Measurements from ENCODE around the gene MBP. TPM values are rescaled to one million over a fixed set of nuclear protein-coding genes. Genes with fewer than 3 reads are reported as not detected.

The MBP gene
- total and polyA plus RNA-seq, 4 donors, result 619 to 2,945 (median 1,632) TPM

- DNase-seq (ENCODE audit: low read depth in 4 of 6, low spot score in 6 of 6), result no peak
- Histone ChIP-seq H3K27me3 (ENCODE audit: control insufficient read depth, insufficient read depth, low read length) (no peaks in the 10 kb centered on the region), H3K27ac (ENCODE audit: low read depth, low read length) (no peak overlapping the region), H3K4me3 (ENCODE audit: low read depth, low read length) (no peak overlapping the region), H3K9me3 (ENCODE audit: control insufficient read depth, insufficient read depth, low read length) (no peaks in the 10 kb centered on the region), H3K4me1 (ENCODE audit: control insufficient read depth, insufficient read depth, low read length) (peaks cover 29% of the 10 kb centered on the region), H3K36me3 (ENCODE audit: control insufficient read depth, insufficient read depth, low read length) (no peaks in the 10 kb centered on the region)
- WGBS (ENCODE audit: insufficient coverage), result 98% methylated on average over 4 of the region's 11 CpGs
Observed at GRCh38 chr18:77166523-77166922, 33.9 kb upstream of the MBP start.

GRCh38 chr18:77165503-77166188, 33.1 kb upstream of the MBP start:
- Histone ChIP-seq H3K27me3 (ENCODE audit: control insufficient read depth, insufficient read depth, low read length) (no peaks in the 10 kb centered on the region), H3K4me3 (ENCODE audit: low read depth, low read length) (no peak overlapping the region), H3K4me1 (ENCODE audit: control insufficient read depth, insufficient read depth, low read length) (peaks cover 29% of the 10 kb centered on the region), H3K27ac (ENCODE audit: low read depth, low read length) (no peak overlapping the region), H3K36me3 (ENCODE audit: control insufficient read depth, insufficient read depth, low read length) (no peaks in the 10 kb centered on the region), H3K9me3 (ENCODE audit: control insufficient read depth, insufficient read depth, low read length) (no peaks in the 10 kb centered on the region)
- WGBS (ENCODE audit: insufficient coverage), result 75% methylated on average over 16 of the region's 19 CpGs
- DNase-seq (ENCODE audit: low read depth in 4 of 6, low spot score in 6 of 6), result peak in 1 of 6 donors; percentile 10

DNA sequence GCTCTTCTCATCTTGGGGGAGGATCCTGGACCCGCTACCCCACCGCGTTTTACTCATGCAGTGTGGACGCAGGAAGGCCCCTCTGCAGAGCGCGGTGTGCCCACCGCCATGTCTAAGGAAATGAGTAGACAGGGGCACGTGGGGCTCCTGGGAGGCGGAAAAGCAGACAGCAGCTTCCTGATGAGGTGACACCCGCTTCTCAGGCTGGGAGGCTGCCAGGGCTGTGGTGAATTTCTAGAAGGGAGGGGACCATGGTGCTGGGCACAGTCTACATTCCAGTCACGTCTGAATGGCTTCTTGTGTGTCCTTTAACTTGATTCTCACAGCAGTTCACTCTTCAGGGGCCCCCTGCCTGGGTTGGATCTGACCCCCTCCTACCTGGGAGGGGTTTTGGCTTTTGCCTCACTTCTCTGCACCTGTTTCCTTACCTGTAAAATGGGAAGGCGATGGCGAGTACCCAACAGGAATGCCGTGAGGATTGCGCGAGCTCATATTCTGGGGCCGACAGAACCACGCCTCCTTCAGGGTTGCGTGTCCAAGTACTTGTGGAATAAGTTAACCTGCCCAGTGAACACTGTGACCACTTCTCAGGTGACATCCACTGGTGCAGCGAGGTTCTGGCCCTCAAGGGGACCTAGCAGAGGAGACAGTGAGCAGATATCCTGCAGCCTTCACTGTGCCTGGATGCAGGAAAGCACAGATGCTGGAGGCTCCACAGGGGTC, 32.3 kb upstream of the MBP start:
- no peak overlapping the region for H3K27ac ChIP-seq (ENCODE audit: low read depth, low read length)
- H3K4me1 ChIP-seq (ENCODE audit: control insufficient read depth, insufficient read depth, low read length), result peaks cover 29% of the 10 kb centered on the region
- no peak overlapping the region for H3K4me3 ChIP-seq (ENCODE audit: low read depth, low read length)
- no peak for DNase-seq (ENCODE audit: low read depth in 4 of 6, low spot score in 6 of 6)
- no peaks in the 10 kb centered on the region for H3K9me3 ChIP-seq (ENCODE audit: control insufficient read depth, insufficient read depth, low read length)
- H3K36me3 ChIP-seq (ENCODE audit: control insufficient read depth, insufficient read depth, low read length), result no peaks in the 10 kb centered on the region
- 92% methylated on average over 19 of the region's 20 CpGs for WGBS (ENCODE audit: insufficient coverage)
- no peaks in the 10 kb centered on the region for H3K27me3 ChIP-seq (ENCODE audit: control insufficient read depth, insufficient read depth, low read length)

DNA sequence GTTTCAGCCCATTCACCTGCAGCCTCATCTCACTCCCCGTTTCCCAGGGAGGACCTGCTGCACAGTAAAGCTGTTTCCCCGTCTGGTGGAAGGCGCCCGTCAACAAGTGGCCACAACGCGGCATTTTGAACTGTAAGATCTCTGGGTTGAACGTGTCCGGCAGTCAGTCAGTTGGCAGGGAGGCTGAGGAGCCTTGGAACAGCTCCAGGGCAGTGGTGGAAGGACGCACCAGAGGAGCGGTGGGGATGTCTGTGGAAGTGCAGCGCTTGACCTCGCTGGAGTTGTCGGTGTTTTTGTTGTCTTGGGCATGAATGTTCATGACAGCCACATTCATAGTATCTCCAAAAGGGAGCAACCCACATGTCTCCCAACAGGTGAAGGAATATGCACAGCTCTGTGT, 31.4 kb upstream of the MBP start:
- DNase-seq (ENCODE audit: low read depth in 4 of 6, low spot score in 6 of 6), result no peak
- Histone ChIP-seq H3K9me3 (ENCODE audit: control insufficient read depth, insufficient read depth, low read length) (no peaks in the 10 kb centered on the region), H3K4me1 (ENCODE audit: control insufficient read depth, insufficient read depth, low read length) (peaks cover 23% of the 10 kb centered on the region), H3K27ac (ENCODE audit: low read depth, low read length) (no peak overlapping the region), H3K27me3 (ENCODE audit: control insufficient read depth, insufficient read depth, low read length) (no peaks in the 10 kb centered on the region), H3K36me3 (ENCODE audit: control insufficient read depth, insufficient read depth, low read length) (no peaks in the 10 kb centered on the region), H3K4me3 (ENCODE audit: low read depth, low read length) (no peak overlapping the region)
- WGBS (ENCODE audit: insufficient coverage), result 79% methylated on average over 8 of the region's 13 CpGs

DNA sequence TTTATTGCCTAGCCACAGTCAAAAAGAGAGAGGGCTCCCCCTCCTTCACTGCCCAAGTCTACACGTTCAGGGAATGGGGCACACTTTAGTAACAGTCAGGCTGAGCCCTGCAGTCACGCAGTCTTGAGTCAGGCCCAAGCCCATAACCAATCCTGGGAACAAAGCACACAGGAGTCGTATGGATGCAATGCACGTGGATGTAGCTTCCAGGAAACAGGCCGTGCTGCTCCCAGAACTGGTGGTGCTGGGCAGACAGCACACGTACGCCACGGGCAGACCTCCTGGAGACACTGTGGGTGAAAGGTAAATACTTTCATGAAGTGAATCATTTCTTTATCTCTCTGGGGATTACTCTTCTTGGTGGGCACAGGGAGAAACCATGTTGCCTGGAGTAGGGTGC, 30.0 kb upstream of the MBP start:
- Histone ChIP-seq H3K4me3 (ENCODE audit: low read depth, low read length) (no peak overlapping the region), H3K36me3 (ENCODE audit: control insufficient read depth, insufficient read depth, low read length) (no peaks in the 10 kb centered on the region), H3K4me1 (ENCODE audit: control insufficient read depth, insufficient read depth, low read length) (peaks cover 15% of the 10 kb centered on the region), H3K9me3 (ENCODE audit: control insufficient read depth, insufficient read depth, low read length) (no peaks in the 10 kb centered on the region), H3K27me3 (ENCODE audit: control insufficient read depth, insufficient read depth, low read length) (no peaks in the 10 kb centered on the region), H3K27ac (ENCODE audit: low read depth, low read length) (no peak overlapping the region)
- DNase-seq (ENCODE audit: low read depth in 4 of 6, low spot score in 6 of 6), result no peak
- 66% methylated on average over 8 of the region's 8 CpGs for WGBS (ENCODE audit: insufficient coverage)

- Histone ChIP-seq H3K9me3 (ENCODE audit: control insufficient read depth, insufficient read depth, low read length) (no peaks in the 10 kb centered on the region), H3K4me3 (ENCODE audit: low read depth, low read length) (no peak overlapping the region), H3K27ac (ENCODE audit: low read depth, low read length) (no peak overlapping the region), H3K27me3 (ENCODE audit: control insufficient read depth, insufficient read depth, low read length) (no peaks in the 10 kb centered on the region), H3K36me3 (ENCODE audit: control insufficient read depth, insufficient read depth, low read length) (no peaks in the 10 kb centered on the region), H3K4me1 (ENCODE audit: control insufficient read depth, insufficient read depth, low read length) (peaks cover 13% of the 10 kb centered on the region)
- DNase-seq (ENCODE audit: low read depth in 4 of 6, low spot score in 6 of 6), result no peak
- 62% methylated on average over 3 of the region's 5 CpGs for WGBS (ENCODE audit: insufficient coverage)
Observed at GRCh38 chr18:77161961-77162360, 29.4 kb upstream of the MBP start.

- H3K4me1 ChIP-seq (ENCODE audit: control insufficient read depth, insufficient read depth, low read length), result peaks cover 8% of the 10 kb centered on the region
- no peaks in the 10 kb centered on the region for H3K36me3 ChIP-seq (ENCODE audit: control insufficient read depth, insufficient read depth, low read length)
- 93% methylated on average over 3 of the region's 7 CpGs for WGBS (ENCODE audit: insufficient coverage)
- H3K27me3 ChIP-seq (ENCODE audit: control insufficient read depth, insufficient read depth, low read length), result no peaks in the 10 kb centered on the region
- H3K27ac ChIP-seq (ENCODE audit: low read depth, low read length), result no peak overlapping the region
- DNase-seq (ENCODE audit: low read depth in 4 of 6, low spot score in 6 of 6), result no peak
- no peaks in the 10 kb centered on the region for H3K9me3 ChIP-seq (ENCODE audit: control insufficient read depth, insufficient read depth, low read length)
- no peak overlapping the region for H3K4me3 ChIP-seq (ENCODE audit: low read depth, low read length)
Observed at GRCh38 chr18:77161383-77161782, 28.8 kb upstream of the MBP start.

- no peaks in the 10 kb centered on the region for H3K27me3 ChIP-seq (ENCODE audit: control insufficient read depth, insufficient read depth, low read length)
- no peak overlapping the region for H3K27ac ChIP-seq (ENCODE audit: low read depth, low read length)
- H3K36me3 ChIP-seq (ENCODE audit: control insufficient read depth, insufficient read depth, low read length), result no peaks in the 10 kb centered on the region
- H3K9me3 ChIP-seq (ENCODE audit: control insufficient read depth, insufficient read depth, low read length), result no peaks in the 10 kb centered on the region
- WGBS (ENCODE audit: insufficient coverage), result 18% methylated on average over 3 of the region's 11 CpGs
- peaks cover 2% of the 10 kb centered on the region for H3K4me1 ChIP-seq (ENCODE audit: control insufficient read depth, insufficient read depth, low read length)
- H3K4me3 ChIP-seq (ENCODE audit: low read depth, low read length), result no peak overlapping the region
- DNase-seq (ENCODE audit: low read depth in 4 of 6, low spot score in 6 of 6), result no peak
Observed at GRCh38 chr18:77160515-77160914, 27.9 kb upstream of the MBP start.

DNA sequence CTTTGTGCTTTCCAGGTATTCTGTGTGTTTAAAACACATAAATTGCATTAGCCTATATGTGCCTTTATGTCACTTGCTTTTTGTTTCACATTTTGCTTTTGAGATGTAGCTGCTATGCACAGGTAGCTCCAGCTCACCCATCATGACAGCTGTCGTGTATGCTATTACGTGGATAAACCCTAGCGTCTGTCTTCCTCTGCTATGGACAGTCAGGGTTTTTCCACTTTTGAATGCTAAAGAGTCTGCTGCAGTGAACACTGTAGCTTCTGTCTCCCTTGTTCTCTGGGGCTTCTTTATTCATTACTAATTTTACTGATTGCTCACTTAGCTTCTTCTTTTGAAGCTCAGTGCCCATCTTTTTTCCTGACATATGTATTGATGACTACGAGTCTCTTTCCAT, 24.7 kb upstream of the MBP start:
- peak in 2 of 6 donors; percentile 18 to 56 for DNase-seq (ENCODE audit: low read depth in 4 of 6, low spot score in 6 of 6)
- no peak overlapping the region for H3K4me3 ChIP-seq (ENCODE audit: low read depth, low read length)

DNA sequence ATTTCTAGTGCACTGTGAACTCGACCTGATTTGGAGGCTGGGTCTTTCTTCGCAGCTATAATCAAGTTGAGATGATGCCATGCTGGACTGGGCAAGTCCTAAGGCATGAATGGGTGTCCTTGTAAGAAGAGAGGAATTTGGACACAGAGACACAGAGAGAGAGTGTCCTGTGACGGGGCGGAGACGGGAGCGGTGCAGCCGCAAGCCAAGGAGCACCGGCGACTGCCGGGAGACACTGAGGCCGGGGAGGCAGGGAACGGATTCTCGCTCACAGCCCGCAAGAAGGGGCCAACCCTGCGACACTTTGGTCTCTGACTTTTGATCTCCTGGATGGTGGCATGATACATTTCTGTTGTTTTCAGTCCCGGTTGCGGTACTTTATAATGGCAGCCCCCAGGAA, 22.4 kb upstream of the MBP start:
- Histone ChIP-seq H3K4me1 (ENCODE audit: control insufficient read depth, insufficient read depth, low read length) (peaks cover 3% of the 10 kb centered on the region), H3K36me3 (ENCODE audit: control insufficient read depth, insufficient read depth, low read length) (no peaks in the 10 kb centered on the region), H3K9me3 (ENCODE audit: control insufficient read depth, insufficient read depth, low read length) (no peaks in the 10 kb centered on the region), H3K4me3 (ENCODE audit: low read depth, low read length) (no peak overlapping the region), H3K27me3 (ENCODE audit: control insufficient read depth, insufficient read depth, low read length) (no peaks in the 10 kb centered on the region), H3K27ac (ENCODE audit: low read depth, low read length) (no peak overlapping the region)
- DNase-seq (ENCODE audit: low read depth in 4 of 6, low spot score in 6 of 6), result no peak
- 91% methylated on average over 17 of the region's 17 CpGs for WGBS (ENCODE audit: insufficient coverage)

More for the DNA sequence above, 24.7 kb upstream of the MBP start:
- Histone ChIP-seq H3K36me3 (ENCODE audit: control insufficient read depth, insufficient read depth, low read length) (no peaks in the 10 kb centered on the region), H3K27ac (ENCODE audit: low read depth, low read length) (no peak overlapping the region), H3K4me1 (ENCODE audit: control insufficient read depth, insufficient read depth, low read length) (no peaks in the 10 kb centered on the region), H3K9me3 (ENCODE audit: control insufficient read depth, insufficient read depth, low read length) (no peaks in the 10 kb centered on the region), H3K27me3 (ENCODE audit: control insufficient read depth, insufficient read depth, low read length) (no peaks in the 10 kb centered on the region)
- WGBS (ENCODE audit: insufficient coverage), result 51% methylated on average over 3 of the region's 4 CpGs
